SIG-M5 (cell line): Measurements from ENCODE around the gene HTRA1.

Experiments used
- DNase-seq: peaks from one replicate; lab custom pipeline; 2025; lab: John Stamatoyannopoulos, UW

HTRA1 gene

GRCh38 chr10:122516734-122517133 lies 55.4 kb downstream of the HTRA1 start:
- no peak for DNase-seq

- no peak for DNase-seq
Measured at GRCh38 chr10:122519144-122519543, 57.8 kb downstream of the HTRA1 start.

- no peak for DNase-seq
Measured at GRCh38 chr10:122519873-122520272, 58.5 kb downstream of the HTRA1 start.

GRCh38 chr10:122521011-122521410 lies 59.7 kb downstream of the HTRA1 start:
- DNase-seq = no peak

- DNase-seq = no peak
Measured at GRCh38 chr10:122524811-122525210, 63.5 kb downstream of the HTRA1 start.

- no peak for DNase-seq
Measured at GRCh38 chr10:122525788-122526187, 64.4 kb downstream of the HTRA1 start.

GRCh38 chr10:122526892-122527291 lies 65.5 kb downstream of the HTRA1 start:
- DNase-seq = no peak

GRCh38 chr10:122530177-122530576 lies 68.8 kb downstream of the HTRA1 start:
- no peak for DNase-seq

- DNase-seq = no peak
Measured at GRCh38 chr10:122531261-122531660, 69.9 kb downstream of the HTRA1 start.

- DNase-seq = no peak
Measured at GRCh38 chr10:122531939-122532338, 70.6 kb downstream of the HTRA1 start.

GRCh38 chr10:122532601-122533296 lies 71.4 kb downstream of the HTRA1 start:
- no peak for DNase-seq

- no peak for DNase-seq
Measured at GRCh38 chr10:122537545-122537944, 76.2 kb downstream of the HTRA1 start.

GRCh38 chr10:122541541-122542002 lies 80.2 kb downstream of the HTRA1 start:
- no peak for DNase-seq

GRCh38 chr10:122543676-122544445 lies 82.5 kb downstream of the HTRA1 start:
- DNase-seq = no peak

- DNase-seq = no peak
Measured at GRCh38 chr10:122544493-122544892, 83.1 kb downstream of the HTRA1 start.

GRCh38 chr10:122546242-122546641 lies 84.9 kb downstream of the HTRA1 start:
- DNase-seq = no peak

- no peak for DNase-seq
Measured at GRCh38 chr10:122548407-122549085, 87.2 kb downstream of the HTRA1 start.

GRCh38 chr10:122549636-122550035 lies 88.3 kb downstream of the HTRA1 start:
- DNase-seq = no peak

GRCh38 chr10:122550427-122550826 lies 89.1 kb downstream of the HTRA1 start:
- DNase-seq = no peak

- DNase-seq = no peak
Measured at GRCh38 chr10:122550983-122551382, 89.6 kb downstream of the HTRA1 start.

GRCh38 chr10:122551450-122551849 lies 90.1 kb downstream of the HTRA1 start:
- no peak for DNase-seq

GRCh38 chr10:122553341-122553740 lies 92.0 kb downstream of the HTRA1 start:
- no peak for DNase-seq
